Breast epithelium (tissue), 4 donors: Measurements from ENCODE around the gene ST7. TPM values are rescaled to one million over a fixed set of nuclear protein-coding genes. Genes with fewer than 3 reads are reported as not detected.

Source experiments
- DNase-seq, 2 donors: peaks; one replicate each; pipeline ENCODE4 v3.0.0-alpha.2; 2019; ENCODE audit warnings: low spot score in 2 of 2
- H3K27ac ChIP-seq, 2 donors: fragments of 200-600 bp; sonication (generic) in 1 of 2; one replicate each; pipeline ENCODE4 v1.5.1; 2016 to 2019; ENCODE audit warnings: mild to moderate bottlenecking in 1 of 2
- H3K27me3 ChIP-seq, 2 donors: fragments of 200-600 bp; sonication (generic) in 1 of 2; one replicate each; pipeline versions ENCODE4 v1.5.1 to v1.6.0; 2017 to 2019; ENCODE audit warnings: control low read depth in 1 of 2, mild to moderate bottlenecking in 1 of 2
- H3K36me3 ChIP-seq: fragments of 200-600 bp; one replicate; pipeline ENCODE4 v1.5.1; 2019
- H3K4me1 ChIP-seq, 2 donors: fragments of 200-600 bp; sonication (generic); one replicate each; pipeline ENCODE4 v1.5.1; 2016 to 2019; ENCODE audit warnings: control low read depth in 1 of 2
- H3K4me3 ChIP-seq, 3 donors: fragments of 200-600 bp; sonication (generic); 1 replicate in 2 of 3; 2 replicates in 1 of 3; pipeline ENCODE4 v1.5.1; 2016 to 2019; ENCODE audit warnings: mild to moderate bottlenecking in 3 of 3, moderate library complexity in 2 of 3
- H3K9me3 ChIP-seq, 2 donors: fragments of 200-600 bp; sonication (generic) in 1 of 2; one replicate each; pipeline ENCODE4 v1.5.1; 2016 to 2019; ENCODE audit warnings: control low read depth in 1 of 2
- CTCF ChIP-seq, 3 donors: fragments of 450-650 bp; IDR thresholded peaks; one replicate each; pipeline ENCODE4 v1.5.1; 2016 to 2017; ENCODE audit warnings: antibody characterized with exemption in 3 of 3, mild to moderate bottlenecking in 3 of 3, moderate library complexity in 3 of 3
- POLR2A ChIP-seq: fragments of 450-650 bp; IDR thresholded peaks from one replicate; pipeline ENCODE4 v1.6.1; 2016; ENCODE audit warnings: antibody characterized with exemption, mild to moderate bottlenecking, moderate library complexity
- POLR2AphosphoS5 ChIP-seq, 3 donors: sonication (generic); formaldehyde crosslinking; IDR thresholded peaks; one replicate each; pipeline ENCODE4 v1.6.1; 2017; ENCODE audit warnings: antibody characterized with exemption in 3 of 3
- intact Hi-C: fragments of 100-400 bp; cut with DNase I; formaldehyde crosslinking; loops from one replicate; pipeline ENCODE4 v1.15.1; 2023; ENCODE audit warnings: low total_unique reads
- total RNA-seq, 3 donors: library from RNA; depleted of rRNA; stranded (reverse); fragments of >200 nt; gene quantifications; one replicate each; pipeline ENCODE4 v1.1.0, GENCODE V29; 2016

The ST7 gene
- total RNA-seq, 3 donors from 2014 or later = 24.3 to 41.4 (median 27.5) TPM

- H3K36me3 ChIP-seq = no peaks in the 10 kb centered on the region
- no peaks in the 10 kb centered on the region for H3K4me1 ChIP-seq
- DNase-seq = no peak
- intact Hi-C loops = no loop called here
- H3K27me3 ChIP-seq = no peaks in the 10 kb centered on the region
- no peaks in the 10 kb centered on the region for H3K9me3 ChIP-seq
- TF ChIP-seq CTCF (IDR thresholded peaks at IDR 0.05) = no peak
- TF ChIP-seq POLR2A = no peak
- no peak for TF ChIP-seq POLR2AphosphoS5 (IDR thresholded peaks at IDR 0.05)
- H3K27ac ChIP-seq = no peak overlapping the region
- no peak overlapping the region for H3K4me3 ChIP-seq
These were observed 189.8 kb downstream of the ST7 start for GRCh38 chr7:117143066-117143465.

- TF ChIP-seq POLR2AphosphoS5 (IDR thresholded peaks at IDR 0.05) (no peak), POLR2A (no peak), CTCF (IDR thresholded peaks at IDR 0.05) (no peak)
These were observed 190.3 kb downstream of the ST7 start for GRCh38 chr7:117143580-117143979.

GRCh38 chr7:117145333-117145732, 192.0 kb downstream of the ST7 start:
- H3K27me3 ChIP-seq = no peaks in the 10 kb centered on the region
- no peaks in the 10 kb centered on the region for H3K9me3 ChIP-seq
- TF ChIP-seq POLR2AphosphoS5 (IDR thresholded peaks at IDR 0.05) (no peak), POLR2A (no peak), CTCF (IDR thresholded peaks at IDR 0.05) (no peak)
- H3K36me3 ChIP-seq = no peaks in the 10 kb centered on the region
- H3K4me3 ChIP-seq = no peak overlapping the region
- no peaks in the 10 kb centered on the region for H3K4me1 ChIP-seq
- no peak overlapping the region for H3K27ac ChIP-seq
- intact Hi-C loops = no loop called here
- no peak for DNase-seq

More at GRCh38 chr7:117143580-117143979, 190.3 kb downstream of the ST7 start:
- no peak overlapping the region for H3K27ac ChIP-seq
- no peaks in the 10 kb centered on the region for H3K9me3 ChIP-seq
- H3K4me3 ChIP-seq = no peak overlapping the region
- no peaks in the 10 kb centered on the region for H3K27me3 ChIP-seq
- H3K4me1 ChIP-seq = no peaks in the 10 kb centered on the region
- H3K36me3 ChIP-seq = no peaks in the 10 kb centered on the region
- DNase-seq = no peak
- intact Hi-C loops = no loop called here

- no peak for DNase-seq
- Histone ChIP-seq H3K27ac (no peak overlapping the region), H3K4me3 (no peak overlapping the region), H3K4me1 (no peaks in the 10 kb centered on the region), H3K36me3 (no peaks in the 10 kb centered on the region), H3K27me3 (no peaks in the 10 kb centered on the region), H3K9me3 (no peaks in the 10 kb centered on the region)
- intact Hi-C loops = no loop called here
- TF ChIP-seq CTCF (IDR thresholded peaks at IDR 0.05) = no peak
- TF ChIP-seq POLR2A = no peak
- TF ChIP-seq POLR2AphosphoS5 (IDR thresholded peaks at IDR 0.05) = no peak
These were observed 192.8 kb downstream of the ST7 start for GRCh38 chr7:117146059-117146458.

GRCh38 chr7:117146511-117146910, 193.2 kb downstream of the ST7 start:
- no peaks in the 10 kb centered on the region for H3K9me3 ChIP-seq
- intact Hi-C loops = no loop called here
- no peak for DNase-seq
- H3K4me1 ChIP-seq = no peaks in the 10 kb centered on the region
- H3K4me3 ChIP-seq = no peak overlapping the region
- H3K36me3 ChIP-seq = no peaks in the 10 kb centered on the region
- no peak overlapping the region for H3K27ac ChIP-seq
- TF ChIP-seq POLR2A (no peak), POLR2AphosphoS5 (IDR thresholded peaks at IDR 0.05) (no peak), CTCF (IDR thresholded peaks at IDR 0.05) (no peak)
- no peaks in the 10 kb centered on the region for H3K27me3 ChIP-seq
